ENCODE results near the gene LIN7C. TPM values are rescaled to one million over a fixed set of nuclear protein-coding genes. Genes with fewer than 3 reads are reported as not detected.

Gene LIN7C
- total and polyA plus RNA-seq, 2 donors (not counting 1 experiment from before 2014, with no cell fraction given) = 6.2 to 24.2 TPM

DNA sequence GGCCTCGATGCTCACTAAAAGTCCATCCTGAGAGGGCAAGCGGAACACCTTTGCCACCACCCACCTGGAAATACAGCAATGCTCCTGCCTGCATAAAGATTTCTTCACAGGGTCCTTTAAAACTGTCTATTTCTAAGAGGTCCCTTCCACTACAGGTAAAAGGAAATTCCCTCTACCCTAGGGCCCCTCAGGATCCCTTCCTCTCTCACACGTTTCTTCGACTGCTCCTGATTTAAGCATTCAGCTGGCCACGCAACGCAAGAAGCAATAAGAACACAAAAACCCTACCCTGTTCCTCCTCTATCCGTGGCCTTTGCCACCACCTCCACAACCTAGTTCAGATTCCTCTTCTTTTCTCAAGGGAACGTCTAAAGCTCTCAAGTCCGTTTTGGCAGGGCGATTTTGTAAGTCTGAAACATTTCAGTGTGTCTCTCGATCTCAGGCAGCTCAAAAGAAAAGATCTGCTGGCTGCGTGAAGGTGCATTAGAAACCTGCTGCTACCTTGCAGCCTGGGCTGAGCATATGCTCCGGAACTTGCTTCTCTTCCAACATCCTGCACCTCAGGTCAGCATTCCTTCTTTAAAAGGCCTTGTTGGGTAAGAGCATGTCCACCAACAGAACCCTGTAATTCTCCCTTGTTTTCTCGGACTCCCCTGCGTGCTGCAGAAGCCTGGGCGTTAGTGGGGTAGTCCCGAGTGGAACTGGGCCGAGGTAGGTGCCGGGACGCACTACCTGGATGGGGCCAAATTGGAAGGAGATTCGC lies 35.6 kb downstream of the LIN7C start:
- H3K4me2 ChIP-seq (replicated peaks; ENCODE audit: low read depth, low read length, poor library complexity, severe bottlenecking) = peak overlapping the region; percentile 94
- peak overlapping the region; percentile 71 for H2AFZ ChIP-seq (ENCODE audit: insufficient read depth, low read depth, low read length, poor library complexity, severe bottlenecking)
- H4K20me1 ChIP-seq (ENCODE audit: control insufficient read depth, insufficient read depth, low read length, poor library complexity, severe bottlenecking) = no peaks in the 10 kb centered on the region
- no peaks in the 10 kb centered on the region for H3K9me3 ChIP-seq (ENCODE audit: control extremely low read depth in 1 of 3, control insufficient read depth in 2 of 3, insufficient read depth in 1 of 3, low read length in 2 of 3)
- peak overlapping the region; percentile 92 for H3K4me3 Mint-ChIP-seq
- intact Hi-C loops (cut with micrococcal nuclease) = no loop called here
- peaks cover 11% of the 10 kb centered on the region in 2 donors for H3K4me1 ChIP-seq (ENCODE audit: control insufficient read depth in 2 of 2, insufficient read depth in 2 of 2, low read length in 2 of 2)
- H3K4me1 Mint-ChIP-seq = peaks cover 22% of the 10 kb centered on the region
- no peaks in the 10 kb centered on the region for H3K79me2 ChIP-seq (ENCODE audit: control insufficient read depth, insufficient read depth, low read length)
- peak overlapping the region; percentile 70 for H3K9ac ChIP-seq (ENCODE audit: low read length)
- TF ChIP-seq EZH2 (IDR thresholded peaks at IDR 0.05; ENCODE audit: borderline replicate concordance, insufficient read depth, low read depth, low read length, poor library complexity, severe bottlenecking) = no peak
- TF ChIP-seq, protein P1, sequence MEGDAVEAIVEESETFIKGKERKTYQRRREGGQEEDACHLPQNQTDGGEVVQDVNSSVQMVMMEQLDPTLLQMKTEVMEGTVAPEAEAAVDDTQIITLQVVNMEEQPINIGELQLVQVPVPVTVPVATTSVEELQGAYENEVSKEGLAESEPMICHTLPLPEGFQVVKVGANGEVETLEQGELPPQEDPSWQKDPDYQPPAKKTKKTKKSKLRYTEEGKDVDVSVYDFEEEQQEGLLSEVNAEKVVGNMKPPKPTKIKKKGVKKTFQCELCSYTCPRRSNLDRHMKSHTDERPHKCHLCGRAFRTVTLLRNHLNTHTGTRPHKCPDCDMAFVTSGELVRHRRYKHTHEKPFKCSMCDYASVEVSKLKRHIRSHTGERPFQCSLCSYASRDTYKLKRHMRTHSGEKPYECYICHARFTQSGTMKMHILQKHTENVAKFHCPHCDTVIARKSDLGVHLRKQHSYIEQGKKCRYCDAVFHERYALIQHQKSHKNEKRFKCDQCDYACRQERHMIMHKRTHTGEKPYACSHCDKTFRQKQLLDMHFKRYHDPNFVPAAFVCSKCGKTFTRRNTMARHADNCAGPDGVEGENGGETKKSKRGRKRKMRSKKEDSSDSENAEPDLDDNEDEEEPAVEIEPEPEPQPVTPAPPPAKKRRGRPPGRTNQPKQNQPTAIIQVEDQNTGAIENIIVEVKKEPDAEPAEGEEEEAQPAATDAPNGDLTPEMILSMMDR (IDR thresholded peaks at IDR 0.05) = no peak
- no peak overlapping the region for H3K27ac Mint-ChIP-seq
- H3K27me3 ChIP-seq (replicated peaks in 1 of 4; ENCODE audit: control extremely low read depth in 1 of 4, control insufficient read depth in 3 of 4, insufficient read depth in 4 of 4, low read length in 3 of 4) = peaks cover 0 to 8% (median 0%) of the 10 kb centered on the region in 4 experiments
- no peak for ATAC-seq (ENCODE audit: low read depth)
- H3K4me3 ChIP-seq (ENCODE audit: control extremely low read depth in 1 of 5, extremely low read depth in 1 of 5, insufficient read depth in 1 of 5, low read depth in 2 of 5, low read length in 4 of 5) = peak overlapping the region; percentile 52 to 72 (median 66)
- POLR2A ChIA-PET = no interaction called here
- CTCF ChIA-PET = interaction anchor here (2.5 kb wide), 1 partner anchor 15 kb away, joined by 13 read pairs; no protein-coding TSS in a partner anchor
- no peaks in the 10 kb centered on the region for H3K9me3 Mint-ChIP-seq (ENCODE audit: insufficient read depth)
- no peaks in the 10 kb centered on the region for H3K36me3 ChIP-seq (replicated peaks in 1 of 2; ENCODE audit: control extremely low read depth in 1 of 2, control insufficient read depth in 1 of 2, extremely low read depth in 1 of 2, insufficient read depth in 2 of 2, low read length in 1 of 2)
- WGBS (ENCODE audit: insufficient coverage) = 35% methylated on average over 20 of the region's 21 CpGs
- DNase-seq = no peak
- peaks cover 11% of the 10 kb centered on the region for H3K27me3 Mint-ChIP-seq
- H3K27ac ChIP-seq (ENCODE audit: low read length in 2 of 2) = no peak overlapping the region

DNA sequence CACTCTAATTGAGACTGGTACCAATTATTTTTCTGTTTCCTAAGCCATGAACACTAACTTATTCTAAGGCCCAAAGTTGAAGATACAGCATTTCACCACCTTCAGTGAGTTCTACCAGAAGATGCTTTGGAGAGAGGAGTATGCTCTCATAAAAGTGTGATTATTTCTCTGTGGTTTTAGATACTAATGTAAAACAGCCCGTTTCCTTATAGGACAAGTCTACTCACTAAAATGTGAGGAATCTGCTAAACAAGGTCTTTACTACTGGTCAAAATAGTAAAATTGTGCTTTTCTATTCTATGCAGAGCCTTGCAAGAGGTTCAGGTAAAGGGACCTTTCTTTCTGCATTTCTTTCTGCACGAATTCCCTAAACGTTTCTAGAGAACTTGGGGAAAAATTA lies 36.4 kb downstream of the LIN7C start:
- DNase-seq (no peak), ATAC-seq (ENCODE audit: low read depth) (no peak)
- 100% methylated on average over 1 of the region's 3 CpGs for WGBS (ENCODE audit: insufficient coverage)
- Mint-ChIP-seq H3K27ac (no peak overlapping the region), H3K4me3 (peak overlapping the region; percentile 12), H3K27me3 (peaks cover 11% of the 10 kb centered on the region), H3K9me3 (ENCODE audit: insufficient read depth) (no peaks in the 10 kb centered on the region), H3K4me1 (peaks cover 22% of the 10 kb centered on the region)
- no peak for TF ChIP-seq EZH2 (IDR thresholded peaks at IDR 0.05; ENCODE audit: borderline replicate concordance, insufficient read depth, low read depth, low read length, poor library complexity, severe bottlenecking)
- TF ChIP-seq, protein P1 (IDR thresholded peaks at IDR 0.05) = no peak
- intact Hi-C loops (cut with micrococcal nuclease) = no loop called here
- CTCF ChIA-PET = no interaction called here
- no peaks in the 10 kb centered on the region for H3K36me3 ChIP-seq (replicated peaks in 1 of 2; ENCODE audit: control extremely low read depth in 1 of 2, control insufficient read depth in 1 of 2, extremely low read depth in 1 of 2, insufficient read depth in 2 of 2, low read length in 1 of 2)
- POLR2A ChIA-PET = no interaction called here
- H3K4me3 ChIP-seq (ENCODE audit: control extremely low read depth in 1 of 5, extremely low read depth in 1 of 5, insufficient read depth in 1 of 5, low read depth in 2 of 5, low read length in 4 of 5) = no peak overlapping the region
- no peak overlapping the region for H3K9ac ChIP-seq (ENCODE audit: low read length)
- no peaks in the 10 kb centered on the region for H3K9me3 ChIP-seq (ENCODE audit: control extremely low read depth in 1 of 3, control insufficient read depth in 2 of 3, insufficient read depth in 1 of 3, low read length in 2 of 3)
- H3K4me2 ChIP-seq (replicated peaks; ENCODE audit: low read depth, low read length, poor library complexity, severe bottlenecking) = no peak overlapping the region
- no peaks in the 10 kb centered on the region for H3K79me2 ChIP-seq (ENCODE audit: control insufficient read depth, insufficient read depth, low read length)
- no peak overlapping the region for H3K27ac ChIP-seq (ENCODE audit: low read length in 2 of 2)
- H4K20me1 ChIP-seq (ENCODE audit: control insufficient read depth, insufficient read depth, low read length, poor library complexity, severe bottlenecking) = no peaks in the 10 kb centered on the region
- no peak overlapping the region for H2AFZ ChIP-seq (ENCODE audit: insufficient read depth, low read depth, low read length, poor library complexity, severe bottlenecking)
- H3K4me1 ChIP-seq (ENCODE audit: control insufficient read depth in 2 of 2, insufficient read depth in 2 of 2, low read length in 2 of 2) = peaks cover 11% of the 10 kb centered on the region in 2 donors
- peaks cover 0 to 8% (median 0%) of the 10 kb centered on the region in 4 experiments for H3K27me3 ChIP-seq (replicated peaks in 1 of 4; ENCODE audit: control extremely low read depth in 1 of 4, control insufficient read depth in 3 of 4, insufficient read depth in 4 of 4, low read length in 3 of 4)
